SHP77 (cell line): Measurements from ENCODE around the gene CSTPP1.
"Not testable (repeated sequence)": the region's sequence is repeated elsewhere in the genome, so short reads cannot be mapped to it uniquely, and the experiment has no call there.

Experiments
- DNase-seq, 2 experiments: peaks; one replicate each; lab custom pipeline; 2025; lab: John Stamatoyannopoulos, UW

The CSTPP1 gene

DNA sequence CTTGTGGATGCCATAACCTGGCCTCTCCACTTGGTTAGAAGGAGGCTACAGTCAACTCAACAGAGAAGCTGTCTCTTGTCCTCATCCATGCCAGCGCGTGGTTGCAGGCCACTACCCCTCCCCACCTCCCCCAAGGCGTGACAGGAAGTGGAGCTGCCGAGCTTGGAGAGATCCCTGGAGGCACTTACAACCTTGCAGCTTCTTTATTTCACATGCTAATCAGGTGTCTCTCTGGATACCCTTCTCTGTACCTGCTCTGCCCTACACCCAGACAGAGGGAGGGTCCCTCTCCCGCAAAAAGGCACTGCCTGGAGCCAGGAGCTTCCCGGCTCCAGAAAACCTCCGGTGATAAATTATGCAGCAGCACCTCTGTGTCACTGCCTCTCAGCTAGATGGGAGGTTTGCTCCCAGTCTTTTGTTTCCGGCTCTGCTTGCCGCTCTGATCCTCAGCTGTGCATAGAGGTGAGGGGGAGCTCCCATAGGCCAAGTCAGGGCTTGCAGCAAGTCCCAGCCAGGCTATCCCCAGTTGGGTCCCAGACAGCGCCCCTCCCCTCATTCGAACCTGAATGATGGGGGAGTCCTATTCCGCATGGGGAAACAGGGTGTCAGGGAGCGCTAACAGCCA, 23.9 kb upstream of the CSTPP1 start:
- peak; percentile 63 to 73 for DNase-seq

DNA sequence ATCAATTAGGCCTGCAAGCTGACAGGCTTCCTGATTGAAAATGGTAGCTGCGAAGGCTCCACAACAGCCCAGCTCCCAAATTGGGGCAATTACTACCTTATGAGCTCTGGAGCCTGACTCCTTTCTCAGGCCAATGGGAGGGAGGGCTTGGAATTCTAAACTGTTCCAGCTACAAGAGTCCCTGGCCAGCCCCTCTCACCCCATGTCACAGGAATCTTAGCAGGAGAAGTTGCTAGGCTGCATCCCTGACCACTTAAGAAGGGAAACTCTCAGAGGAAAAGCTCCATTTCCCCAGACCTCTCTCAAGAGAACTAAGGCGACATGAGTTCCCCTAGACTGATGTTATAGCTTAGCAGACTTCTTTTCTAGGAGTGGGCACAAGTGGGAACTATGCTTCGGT, 23.1 kb upstream of the CSTPP1 start:
- no peak for DNase-seq

DNA sequence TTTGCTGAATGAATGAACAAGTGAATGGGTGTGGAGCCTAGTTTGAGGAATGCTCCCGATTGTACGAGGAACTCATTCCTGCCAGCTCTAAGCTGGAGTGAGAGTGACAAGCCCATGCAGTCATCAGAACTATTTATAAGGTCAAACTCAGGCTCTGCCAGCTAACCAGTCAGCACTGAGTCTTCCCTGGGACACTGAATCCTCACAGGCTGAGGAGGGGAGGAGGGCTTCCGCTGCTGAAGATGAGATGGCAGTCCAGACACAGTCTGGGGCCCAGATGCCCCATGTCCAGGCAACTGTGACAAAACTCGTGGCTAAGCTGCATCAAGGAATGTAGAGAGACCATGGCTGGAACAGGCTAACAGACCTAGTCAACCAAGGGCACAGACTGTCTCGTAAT, 22.2 kb upstream of the CSTPP1 start:
- no peak for DNase-seq

DNA sequence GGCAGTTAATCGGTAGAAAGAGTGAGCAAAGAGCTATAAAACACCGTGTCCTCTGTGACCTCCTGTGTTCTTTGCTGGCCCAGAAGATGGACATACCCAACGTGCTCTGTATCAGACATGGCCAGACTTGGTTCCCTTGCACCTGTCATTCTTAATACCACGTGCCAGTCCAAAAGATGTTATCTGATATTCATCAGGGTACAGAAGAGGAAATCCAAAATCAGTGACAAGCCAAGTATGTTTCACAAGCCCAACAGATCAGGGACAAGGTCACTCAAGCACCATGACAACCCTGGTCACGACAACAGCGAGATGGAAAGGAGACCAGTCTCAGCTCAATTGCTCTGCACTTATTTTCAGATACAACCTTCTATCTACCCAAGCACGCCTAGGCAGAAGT, 21.7 kb upstream of the CSTPP1 start:
- no peak for DNase-seq

DNA sequence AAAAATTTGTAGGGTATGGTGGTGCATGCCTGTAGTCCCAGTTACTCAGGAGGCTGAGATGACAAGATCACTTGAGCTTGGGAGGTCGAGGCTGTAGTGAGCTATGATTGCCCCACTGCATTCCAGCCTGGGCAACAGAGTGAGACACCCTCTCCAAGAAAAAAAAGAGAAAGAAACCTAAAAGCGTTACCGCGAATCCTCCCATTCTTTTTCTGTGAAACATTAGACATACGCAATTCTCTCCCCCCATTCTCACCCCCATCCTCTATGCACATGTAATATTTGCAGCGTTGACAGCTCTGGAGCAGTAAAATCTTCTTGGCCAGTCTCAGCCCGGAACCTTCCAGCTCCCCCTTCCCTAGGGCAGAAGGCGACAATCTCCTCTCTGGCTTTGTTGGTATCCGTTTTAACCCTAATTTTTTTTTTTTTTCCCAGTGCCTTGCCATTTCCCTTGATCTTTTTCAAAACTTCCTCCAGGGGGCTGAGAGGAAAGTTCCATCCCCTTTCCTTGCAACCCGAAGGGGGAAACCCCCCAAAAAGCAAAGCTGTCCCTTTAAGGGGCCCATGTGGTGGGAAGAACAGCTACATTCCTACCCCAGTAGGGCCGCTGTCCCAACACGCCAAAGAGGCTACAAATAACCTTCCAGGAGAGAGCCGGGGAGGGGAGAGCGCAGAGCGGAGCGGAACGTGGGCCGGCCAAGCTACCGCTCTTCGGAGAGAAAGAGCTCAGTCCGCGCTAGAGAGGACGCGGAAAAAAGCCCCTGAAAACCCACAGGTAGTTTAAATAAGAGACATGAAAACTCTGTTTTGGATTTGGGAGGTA, 20.1 kb upstream of the CSTPP1 start:
- DNase-seq = no peak

DNA sequence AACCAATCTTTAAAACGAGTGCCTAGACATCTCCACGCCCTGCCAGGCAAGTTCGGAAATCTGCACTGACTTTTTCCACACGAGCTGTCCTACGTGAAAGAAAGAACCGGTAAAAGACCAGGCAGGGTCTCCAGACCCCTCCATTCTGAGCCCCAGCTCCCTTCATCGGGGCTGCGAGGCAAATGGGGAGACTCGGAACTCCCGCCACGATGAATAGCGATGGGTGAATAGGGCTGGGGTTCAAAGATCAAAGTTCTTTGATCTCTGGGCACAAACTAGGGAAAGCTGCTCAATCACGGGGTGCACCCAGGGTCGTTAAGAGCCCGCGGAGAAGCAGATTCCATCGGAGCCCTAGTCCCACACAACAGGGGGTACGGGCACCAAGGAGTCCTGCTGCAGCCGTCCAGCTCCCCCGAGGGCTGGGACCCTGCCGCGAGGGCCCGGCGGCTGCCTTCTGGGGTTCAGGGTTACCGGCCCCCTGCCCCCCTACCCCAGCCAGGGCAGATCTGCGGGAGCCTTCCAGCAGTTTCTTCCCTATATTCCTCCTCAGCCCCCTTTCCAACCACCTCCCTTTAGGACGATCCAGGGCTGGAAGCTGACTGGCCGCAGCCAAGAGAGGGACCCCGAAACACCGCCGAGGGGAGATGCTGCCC, 19.3 kb upstream of the CSTPP1 start:
- no peak for DNase-seq

DNA sequence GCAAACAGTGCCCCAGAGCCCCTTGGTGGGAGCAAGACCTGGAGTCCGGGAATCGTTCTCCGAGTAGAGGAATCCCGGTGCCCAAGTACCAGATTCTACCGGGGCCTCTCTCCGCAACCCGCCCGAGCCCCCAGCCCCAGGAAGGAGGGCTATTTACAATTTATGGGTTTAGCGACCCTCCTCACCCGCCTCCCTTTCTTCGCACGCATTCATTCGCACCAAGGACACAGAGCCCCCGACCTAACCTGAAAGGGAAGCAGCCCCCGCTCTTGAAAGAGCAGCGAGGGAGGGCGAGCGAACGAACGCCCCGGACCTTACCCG, 18.8 kb upstream of the CSTPP1 start:
- no peak for DNase-seq

DNA sequence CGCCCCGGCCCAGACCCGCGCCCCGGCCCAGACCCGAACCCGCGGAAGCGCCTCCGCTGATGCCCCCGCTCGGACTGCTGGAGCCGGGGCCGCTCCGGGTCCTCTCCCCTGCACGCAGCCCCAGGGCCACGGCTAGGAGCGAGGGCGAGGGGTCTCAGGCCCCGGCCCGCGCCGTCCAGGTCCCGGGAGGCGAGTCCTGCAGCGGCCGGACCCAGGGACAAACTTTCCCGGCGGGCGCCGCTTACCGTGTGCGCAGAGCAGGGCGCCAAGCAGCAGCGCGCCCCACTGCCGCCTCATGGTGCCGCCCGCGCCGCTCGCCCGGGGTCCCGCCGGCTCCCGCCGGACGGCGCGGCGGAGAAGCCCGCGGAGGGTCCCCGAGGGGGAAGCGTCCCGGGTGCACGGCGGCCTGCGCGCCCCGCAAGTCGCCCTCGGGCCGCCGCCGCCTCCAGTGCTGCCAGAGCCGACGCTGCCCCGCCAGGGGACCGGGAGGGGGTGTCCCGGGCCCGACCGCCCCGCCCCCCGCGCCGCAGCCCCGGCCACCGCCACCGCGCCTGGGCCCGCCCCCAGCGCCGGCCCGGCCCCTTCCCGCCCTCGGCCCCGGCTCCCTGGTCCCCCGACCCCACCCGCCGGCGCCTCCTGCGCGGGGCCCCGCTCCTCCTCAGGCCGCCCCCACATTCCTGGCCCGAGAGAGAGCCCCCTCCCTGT, 18.3 kb upstream of the CSTPP1 start, which contains the start of gene LRP4:
Gene LRP4 (minus strand): TSS at position 468 of the 705 bp plus-strand sequence. CDS start 171 bp downstream, at position 297.
- peak; percentile 12 to 28 for DNase-seq

DNA sequence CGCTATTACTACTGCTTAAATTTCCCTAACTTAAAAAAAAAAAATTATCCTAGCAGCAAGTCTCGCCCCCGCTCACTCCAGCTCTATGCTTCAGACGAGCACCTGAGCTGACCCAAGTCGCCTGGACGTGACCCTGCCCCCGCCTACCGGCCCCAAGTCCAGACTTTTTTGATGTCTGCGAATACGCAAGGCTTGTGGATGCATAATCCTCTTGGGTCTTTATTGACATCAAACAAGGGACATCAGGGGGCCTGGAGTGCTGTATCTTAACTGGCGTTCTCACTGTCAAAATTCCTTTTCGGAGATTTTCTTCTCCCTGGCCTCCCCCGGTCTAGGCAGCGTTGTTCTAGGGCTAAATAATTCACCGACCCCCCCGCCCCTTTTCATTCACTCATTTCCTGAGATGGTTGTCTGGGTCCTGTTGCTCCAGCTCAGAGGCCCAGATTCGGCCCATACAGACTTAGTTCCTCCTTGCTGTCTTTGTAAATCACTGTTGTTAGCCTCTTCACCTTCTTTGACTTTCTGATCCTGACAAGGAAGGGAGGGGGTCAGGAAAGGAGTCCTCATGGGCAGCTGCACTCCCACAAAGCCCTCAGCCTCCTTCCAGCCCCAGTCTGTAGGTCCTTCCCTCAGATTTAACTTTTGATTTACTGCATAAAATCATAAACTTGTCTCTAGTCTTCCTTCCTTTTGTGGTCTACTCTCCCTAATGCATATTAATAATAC, 17.6 kb upstream of the CSTPP1 start:
- DNase-seq = no peak

DNA sequence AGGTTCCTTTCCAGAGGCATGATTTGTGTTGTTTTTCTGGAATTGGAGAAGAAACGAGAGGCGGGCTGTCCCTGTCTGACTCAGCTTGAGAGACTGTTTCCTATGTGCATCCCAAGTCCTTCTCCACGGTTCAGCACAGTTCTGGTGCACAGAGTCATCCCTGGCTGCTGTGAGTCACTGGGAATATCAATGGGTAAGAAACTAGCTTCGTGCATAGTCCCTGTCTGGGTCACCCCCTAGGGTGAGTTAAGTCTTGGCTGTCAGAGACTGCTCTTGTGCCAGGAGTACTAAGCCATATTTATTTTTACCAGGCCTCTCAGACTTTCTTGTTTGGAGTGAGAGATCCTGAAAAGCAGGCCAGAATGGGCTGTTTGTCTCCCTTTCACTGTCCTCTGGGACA, 15.8 kb upstream of the CSTPP1 start:
- DNase-seq = no peak

DNA sequence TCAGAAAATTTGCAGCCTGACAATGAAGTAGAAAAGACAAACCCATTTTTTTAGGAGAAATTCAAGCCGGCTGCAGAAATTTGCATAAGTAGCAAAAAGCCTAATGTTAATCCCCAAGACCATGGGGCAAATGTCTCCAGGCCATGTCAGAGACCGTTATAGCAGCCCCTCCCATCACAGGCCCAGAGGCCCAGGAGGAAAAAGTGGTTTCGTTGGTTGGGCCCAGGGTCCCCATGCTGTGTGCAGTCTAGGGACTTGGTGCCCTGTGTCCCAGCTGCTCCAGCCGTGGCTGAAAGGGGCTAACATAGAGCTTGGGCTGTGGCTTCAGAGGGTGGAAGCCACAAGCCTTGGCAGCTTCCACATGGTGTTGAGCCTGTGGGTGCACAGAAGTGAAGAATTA, 8.6 kb upstream of the CSTPP1 start:
- not testable (repeated sequence) for DNase-seq

DNA sequence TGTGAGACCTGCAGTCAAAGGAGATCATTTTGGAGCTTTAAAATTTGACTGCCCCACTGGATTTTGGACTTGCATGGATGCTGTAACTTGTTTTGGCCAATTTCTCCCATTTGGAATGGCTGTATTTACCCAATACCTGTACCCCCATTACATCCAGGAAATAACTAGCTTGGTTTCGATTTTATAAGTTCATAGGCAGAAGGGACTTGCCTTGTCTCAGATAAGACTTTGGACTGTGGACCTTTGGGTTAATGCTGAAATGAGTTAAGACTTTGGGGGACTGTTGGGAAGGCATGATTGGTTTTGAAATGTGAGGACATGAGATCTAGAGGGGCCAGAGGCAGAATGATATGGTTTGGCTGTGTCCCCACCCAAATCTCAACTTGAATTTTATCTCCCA, 7.9 kb upstream of the CSTPP1 start:
- DNase-seq = not testable (repeated sequence)

DNA sequence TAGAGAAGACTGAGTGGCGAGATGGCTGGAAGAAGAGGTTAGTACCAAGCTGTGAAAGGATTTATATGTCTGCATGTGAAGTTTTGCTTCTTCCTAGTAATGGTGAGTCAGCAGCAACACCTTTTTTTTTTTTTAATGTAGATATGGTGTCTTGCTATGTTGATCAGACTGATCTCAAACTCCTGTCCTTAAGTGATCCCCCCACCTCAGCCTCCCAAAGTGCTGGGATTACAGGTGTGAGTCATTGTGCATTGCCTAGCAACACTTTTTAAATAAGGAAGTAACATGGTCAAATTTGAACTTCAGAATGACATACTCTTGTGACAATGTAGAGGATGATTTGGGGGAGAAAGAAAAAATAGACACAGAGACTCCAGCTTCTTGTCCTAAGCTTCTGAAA, 6.5 kb upstream of the CSTPP1 start:
- DNase-seq = no peak

DNA sequence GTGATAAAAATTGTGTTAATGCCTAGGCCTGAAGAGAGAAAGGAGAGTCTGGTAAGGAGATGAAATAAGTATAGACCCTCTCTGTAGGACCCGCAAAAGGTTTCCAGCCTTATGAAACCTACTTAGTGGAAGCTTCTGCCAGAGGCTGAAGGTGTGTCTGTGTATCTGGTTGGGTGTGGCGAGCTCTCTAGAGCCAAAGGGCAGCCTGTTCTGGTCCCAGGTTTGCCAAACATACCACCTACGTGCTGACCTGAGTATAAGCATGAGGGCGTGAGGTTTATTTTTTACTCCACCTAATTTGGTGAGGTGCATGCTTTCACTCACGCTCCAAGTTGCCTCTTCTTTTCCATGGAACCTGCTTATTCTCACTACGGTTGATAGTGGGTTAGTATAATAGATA, 5.6 kb downstream of the CSTPP1 start:
- no peak for DNase-seq

DNA sequence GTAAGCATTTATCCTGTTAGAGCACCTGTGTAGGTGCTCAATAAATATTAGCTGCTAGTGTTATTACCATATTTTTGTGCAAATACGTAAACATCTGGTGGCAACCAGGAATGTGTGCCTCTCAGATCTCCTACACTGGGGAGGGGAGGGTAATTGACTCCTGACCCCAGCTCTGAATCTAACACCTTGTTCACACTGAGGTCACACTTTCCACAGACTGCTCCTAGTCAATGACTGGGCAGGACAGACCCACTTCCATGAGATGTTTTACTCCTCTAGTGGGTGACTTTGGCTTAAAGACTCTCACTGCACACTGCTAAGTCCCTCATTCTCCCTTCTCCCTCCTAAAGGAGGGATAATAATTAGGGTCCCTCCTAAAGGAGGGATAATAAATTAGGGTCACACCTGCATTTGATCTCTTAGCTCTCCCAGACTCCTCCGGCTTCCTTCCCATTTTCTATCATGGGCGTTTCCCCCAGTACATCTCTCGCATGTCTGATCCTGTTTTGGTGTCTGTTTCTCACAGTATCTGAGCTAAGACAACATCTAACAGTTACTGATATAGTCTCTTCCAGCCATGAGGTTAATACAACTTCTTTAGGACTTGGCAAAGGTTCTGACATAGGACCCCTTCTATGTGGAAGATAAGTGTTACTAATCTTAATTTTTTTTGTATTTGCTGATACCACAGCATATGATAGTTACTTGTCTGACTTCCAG, 8.0 kb downstream of the CSTPP1 start:
- no peak for DNase-seq

DNA sequence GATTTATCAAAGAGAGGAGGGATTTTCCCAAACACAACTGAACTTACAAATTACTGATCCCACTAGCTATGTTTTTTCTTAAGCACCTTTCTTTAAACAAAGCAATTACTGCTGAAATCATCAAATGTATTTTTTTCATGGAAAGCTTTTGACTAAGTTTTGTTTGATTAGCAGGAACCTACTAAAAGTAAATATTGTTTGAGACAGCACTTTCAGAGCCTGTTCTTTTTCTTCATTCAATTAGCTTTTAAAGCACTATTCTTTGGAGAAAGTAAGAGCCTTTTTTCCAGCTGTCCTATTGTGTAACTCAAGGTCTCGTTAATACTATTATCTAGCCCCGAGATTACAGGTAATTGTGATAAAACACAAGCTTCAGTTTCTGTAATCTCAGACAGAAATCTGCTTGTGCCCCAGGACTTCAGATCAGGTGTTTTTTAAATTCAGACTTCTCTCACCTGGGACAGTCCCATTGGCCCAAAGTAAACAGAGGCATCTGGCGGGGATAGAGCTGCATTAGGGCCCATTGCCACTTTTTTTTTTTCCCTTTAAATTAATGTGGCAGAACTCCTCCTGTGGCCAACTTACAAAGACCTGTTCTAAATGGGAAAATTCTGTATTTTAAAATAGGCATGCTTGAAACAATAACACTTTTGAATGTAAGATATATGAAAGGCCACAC, 11.0 kb downstream of the CSTPP1 start:
- no peak for DNase-seq

DNA sequence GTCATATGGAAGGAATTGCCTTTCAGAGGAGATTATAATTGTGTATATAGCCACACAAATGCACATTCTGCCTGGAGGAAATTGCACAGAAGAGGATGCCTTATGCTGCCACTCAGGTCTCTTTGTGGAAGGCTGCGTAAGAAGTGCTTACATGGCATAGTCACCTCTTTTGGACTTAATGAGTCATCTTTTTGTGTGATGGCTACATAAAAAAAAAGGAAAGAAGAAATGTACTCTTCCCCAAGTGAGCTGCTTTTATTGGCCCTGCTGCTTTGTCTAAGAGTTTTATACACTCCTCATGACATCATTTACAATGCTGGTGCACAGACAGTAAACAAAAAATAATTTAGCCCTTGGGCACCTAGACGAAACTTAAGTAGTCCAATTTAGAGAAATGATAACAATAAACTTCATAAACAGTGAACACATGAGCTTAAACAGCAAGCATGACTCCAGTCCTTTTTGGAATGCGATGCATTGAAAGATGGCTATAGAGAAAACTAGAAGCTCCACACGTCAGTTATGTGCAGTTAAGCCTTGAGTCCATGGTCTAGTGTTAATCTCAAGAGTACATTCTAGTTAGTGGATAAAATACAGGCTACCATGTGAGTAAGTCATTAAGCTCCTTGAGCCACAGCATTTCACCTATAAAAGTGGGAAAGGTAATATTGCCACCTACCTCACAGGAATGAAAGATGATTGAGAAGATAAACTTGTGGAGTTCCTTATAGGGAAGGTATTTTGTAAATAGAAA, 12.0 kb downstream of the CSTPP1 start:
- no peak for DNase-seq

DNA sequence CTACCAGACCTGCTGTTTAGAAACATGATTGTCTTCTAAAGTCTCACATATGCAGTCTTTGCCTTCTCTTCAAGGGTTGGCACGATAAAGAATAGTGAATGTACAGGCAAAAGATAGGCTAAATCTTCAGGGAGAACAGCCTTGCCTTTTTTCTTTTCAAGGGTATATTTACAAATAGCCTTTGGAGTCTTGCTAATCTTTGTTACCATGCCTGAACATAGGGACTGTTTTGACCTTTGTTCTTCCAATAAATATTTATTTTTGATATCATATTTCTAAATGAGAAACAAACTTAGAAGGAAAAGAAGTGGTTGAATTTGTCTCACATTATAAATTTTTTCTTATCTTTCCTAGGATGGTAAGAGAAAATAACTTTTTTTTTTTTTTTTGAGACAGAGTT, 12.7 kb downstream of the CSTPP1 start:
- no peak for DNase-seq

DNA sequence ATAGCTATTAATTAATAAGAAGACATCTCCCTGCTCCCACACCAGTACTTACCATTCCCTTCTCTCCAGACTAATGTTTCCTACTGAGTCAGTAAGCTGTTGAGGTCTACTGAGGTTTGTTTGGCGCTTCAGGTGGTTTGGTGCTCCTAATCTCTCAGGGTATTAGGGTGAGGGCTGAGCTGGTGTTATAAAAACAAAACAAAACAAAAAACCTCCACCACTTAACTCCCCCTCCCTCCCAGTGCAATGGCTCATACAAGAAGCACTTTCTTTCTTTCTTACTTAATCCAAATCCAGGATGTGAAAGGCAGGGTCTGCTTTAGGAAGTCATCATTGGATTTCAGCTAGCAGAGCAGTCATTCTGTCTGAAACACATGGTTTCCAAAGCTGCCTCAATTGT, 15.3 kb downstream of the CSTPP1 start:
- DNase-seq = no peak

DNA sequence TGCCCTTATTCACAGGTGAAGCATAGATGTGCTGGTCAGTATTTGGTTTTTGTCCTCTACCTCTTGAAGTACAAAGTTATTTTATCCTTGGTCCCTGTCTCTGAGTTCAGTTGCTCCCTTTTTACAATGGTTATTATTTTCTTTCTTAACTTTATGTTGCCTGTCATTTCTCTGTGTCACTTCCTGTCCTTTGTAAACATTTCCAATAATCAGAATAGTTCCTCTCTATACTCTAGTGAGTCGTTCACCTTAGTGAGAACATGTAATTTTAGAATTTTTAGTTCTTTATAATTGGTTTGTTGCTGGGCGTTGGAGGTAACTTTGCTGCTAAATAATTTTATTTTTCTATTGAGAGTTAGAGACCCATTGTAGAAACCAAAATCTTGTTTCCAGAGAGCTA, 16.0 kb downstream of the CSTPP1 start:
- DNase-seq = no peak
